Heart left ventricle (tissue), 13 donors: Measurements from ENCODE around the gene DNAJC8.
A peak's percentile ranks its signal among the peaks of the same experiment; 100 is the strongest.

Experiments
- POLR2A ChIP-seq, 2 donors: fragments of 450-650 bp; IDR thresholded peaks; one replicate each; pipeline ENCODE4 v1.6.1; 2017; ENCODE audit warnings: antibody characterized with exemption in 2 of 2, mild to moderate bottlenecking in 2 of 2, moderate library complexity in 2 of 2
- TF ChIP-seq, protein P1 (sequence below), 12 donors: fragments of 200-600 bp; sonication (generic) in 4 of 12; IDR thresholded peaks; one replicate each; pipeline versions ENCODE4 v1.5.0 to v1.8.0; 2018 to 2022; ENCODE audit warnings: antibody characterized with exemption in 12 of 12, mild to moderate bottlenecking in 5 of 12
- donor health status: ischemic (EF 13 %, LVEDD 7.1; RV severe dilation, severe dysfunction).
- donor health status: DM: no; HTN: yes; CAD: no.
- donor health status: DM: no; HTN: no; CAD: no.
- donor health status: ischemic (EF 25% LVEDD 6.9; RV normal size, moderate dysfunction).
- donor health status: ischemic (EF 25% LVEDD 5.7; RV mildly dilated, moderate dysfunction).
- donor health status: ischemic (EF 35%, LVEDD 5.7; RV mildly dilated, moderate dysfunction).
- donor health status: nonischemic (EF 11% LVEDD 7.7; RV severe dilation, severe dysfunction).
- donor health status: DM: yes; HTN: yes; CAD: no.
- donor health status: PGD.
- donor health status: ischemic (EF 29% LVEDD 5.4; RV normal size, mild dysfunction).
- donor health status: nonischemic (EF 23%, LVEDD 6.1; RV moderate dilation, normal function).

GRCh38 chr1:28235755-28236655, 3.2 kb upstream of the DNAJC8 start, which contains the start of gene ATP5IF1:
- TF ChIP-seq, protein P1, sequence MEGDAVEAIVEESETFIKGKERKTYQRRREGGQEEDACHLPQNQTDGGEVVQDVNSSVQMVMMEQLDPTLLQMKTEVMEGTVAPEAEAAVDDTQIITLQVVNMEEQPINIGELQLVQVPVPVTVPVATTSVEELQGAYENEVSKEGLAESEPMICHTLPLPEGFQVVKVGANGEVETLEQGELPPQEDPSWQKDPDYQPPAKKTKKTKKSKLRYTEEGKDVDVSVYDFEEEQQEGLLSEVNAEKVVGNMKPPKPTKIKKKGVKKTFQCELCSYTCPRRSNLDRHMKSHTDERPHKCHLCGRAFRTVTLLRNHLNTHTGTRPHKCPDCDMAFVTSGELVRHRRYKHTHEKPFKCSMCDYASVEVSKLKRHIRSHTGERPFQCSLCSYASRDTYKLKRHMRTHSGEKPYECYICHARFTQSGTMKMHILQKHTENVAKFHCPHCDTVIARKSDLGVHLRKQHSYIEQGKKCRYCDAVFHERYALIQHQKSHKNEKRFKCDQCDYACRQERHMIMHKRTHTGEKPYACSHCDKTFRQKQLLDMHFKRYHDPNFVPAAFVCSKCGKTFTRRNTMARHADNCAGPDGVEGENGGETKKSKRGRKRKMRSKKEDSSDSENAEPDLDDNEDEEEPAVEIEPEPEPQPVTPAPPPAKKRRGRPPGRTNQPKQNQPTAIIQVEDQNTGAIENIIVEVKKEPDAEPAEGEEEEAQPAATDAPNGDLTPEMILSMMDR (IDR thresholded peaks at IDR 0.05) = peak in 1 of 12 donors; percentile 10
- TF ChIP-seq POLR2A (IDR thresholded peaks at IDR 0.05) = peak; percentile 97 to 99
